Endometrial microvascular endothelial cells (primary cell): ENCODE results near the gene LRRFIP2. TPM values are rescaled to one million over a fixed set of nuclear protein-coding genes. Genes with fewer than 3 reads are reported as not detected.
"Not testable (repeated sequence)": the region's sequence is repeated elsewhere in the genome, so short reads cannot be mapped to it uniquely, and the experiment has no call there.

Source experiments
- in situ Hi-C: cut with HindIII; loops from 2 replicates; pipeline ENCODE4 v1.10.0; 2017; ENCODE audit warnings: low sequenced_read_pairs, low pct_unique_long_range_greater_than_20kb; ENCODE audit errors: inconsistent ontology term
- total RNA-seq: library from RNA; depleted of rRNA; stranded (reverse); fragments of >200 nt; gene quantifications from one replicate; pipeline ENCODE4 v1.2.3, GENCODE V29; 2015; ENCODE audit errors: inconsistent ontology term

LRRFIP2 gene
- total RNA-seq, 1 donor from 2014 or later, result 47.3 TPM

DNA sequence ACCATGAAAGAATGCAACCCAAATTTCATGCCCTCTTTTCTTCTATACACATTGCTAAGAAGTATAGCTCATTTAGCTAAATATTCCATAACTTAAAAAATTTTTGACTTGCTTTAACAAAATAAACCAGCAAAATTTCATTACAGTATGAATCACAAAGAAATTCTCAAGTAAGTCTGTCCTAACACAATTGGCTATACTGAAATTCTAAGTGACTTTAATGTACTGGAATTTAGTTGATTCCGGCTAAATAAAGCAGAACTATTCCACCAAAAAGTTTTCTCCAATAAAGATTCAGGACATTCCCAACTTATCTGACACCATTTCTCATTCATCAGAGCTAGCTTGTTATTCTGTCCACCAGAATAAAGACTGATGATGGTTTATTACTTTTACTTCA is 23.8 kb downstream of the LRRFIP2 start:
- in situ Hi-C loops, result no loop called here

DNA sequence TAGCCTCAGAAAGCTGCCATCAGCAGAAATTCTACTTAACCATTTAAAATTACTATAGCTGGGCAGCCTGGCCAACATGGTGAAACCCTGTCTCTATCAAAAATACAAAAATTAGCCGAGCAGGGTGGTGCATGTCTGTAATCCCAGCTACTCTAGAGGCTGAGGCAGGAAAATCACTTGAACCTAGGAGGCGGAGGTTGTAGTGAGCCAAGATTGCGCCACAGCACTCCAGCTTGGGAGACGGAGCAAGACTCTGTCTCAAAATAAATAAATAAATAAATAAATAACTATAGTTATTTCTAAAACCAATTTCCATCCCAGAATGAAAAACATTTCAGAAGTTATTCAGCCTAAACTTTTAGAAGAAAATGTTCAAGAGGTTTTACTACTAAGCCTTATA is 25.1 kb downstream of the LRRFIP2 start:
- in situ Hi-C loops, result no loop called here

DNA sequence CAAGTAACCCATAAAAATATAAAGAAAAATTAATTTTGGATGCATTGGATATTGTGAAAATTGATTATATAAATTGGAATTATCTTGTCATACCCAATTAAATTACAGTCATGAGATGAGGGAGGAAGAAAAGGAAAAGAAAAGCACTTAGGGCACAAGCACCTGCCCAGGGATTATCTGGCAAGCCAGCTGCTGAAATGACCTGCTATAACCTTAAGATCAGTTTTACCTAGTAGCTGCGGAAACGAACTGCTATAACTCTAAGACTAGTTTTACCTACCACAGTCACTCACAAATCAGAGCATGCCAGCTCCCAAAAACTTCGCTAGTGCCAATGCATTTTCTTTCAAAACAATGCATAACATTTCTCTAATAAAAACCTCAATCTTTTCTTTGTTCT is 26.2 kb downstream of the LRRFIP2 start:
- in situ Hi-C loops, result no loop called here

DNA sequence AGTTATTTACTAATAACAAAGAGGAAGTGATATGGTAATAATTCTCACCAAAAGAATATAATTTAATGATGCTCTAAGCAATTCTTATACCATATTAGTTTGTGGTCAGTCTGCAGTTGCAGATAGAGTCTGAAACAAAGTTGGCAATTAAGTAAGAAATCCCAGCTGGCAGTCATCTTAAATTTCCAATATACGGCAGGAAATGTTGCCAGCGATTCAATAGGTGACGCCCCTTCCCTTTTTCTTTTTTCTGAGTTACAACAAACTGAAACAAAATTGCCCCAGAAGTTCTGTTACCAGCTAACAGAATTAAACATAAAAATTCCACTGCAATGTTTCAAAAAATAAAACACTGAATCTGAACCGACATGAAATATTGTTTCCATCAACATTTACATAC is 26.7 kb downstream of the LRRFIP2 start:
- in situ Hi-C loops, result no loop called here

DNA sequence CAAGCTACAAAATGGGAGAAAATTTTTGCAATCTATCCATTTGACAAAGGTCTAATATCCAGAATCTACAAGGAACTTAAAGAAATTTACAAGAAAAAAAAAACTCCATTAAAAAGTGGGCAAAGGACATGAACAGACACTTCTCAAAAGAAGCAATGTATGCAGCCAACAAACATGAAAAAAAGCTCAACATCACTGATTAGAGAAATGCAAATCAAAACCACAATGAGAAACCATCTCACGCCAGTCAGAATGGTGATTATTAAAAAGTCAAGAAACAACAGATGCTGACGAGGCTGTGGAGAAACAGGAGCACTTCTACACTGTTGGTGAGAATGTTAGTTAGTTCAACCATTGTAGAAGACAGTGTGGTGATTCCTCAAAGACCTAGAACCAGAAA is 27.5 kb downstream of the LRRFIP2 start:
- in situ Hi-C loops, result not testable (repeated sequence)

DNA sequence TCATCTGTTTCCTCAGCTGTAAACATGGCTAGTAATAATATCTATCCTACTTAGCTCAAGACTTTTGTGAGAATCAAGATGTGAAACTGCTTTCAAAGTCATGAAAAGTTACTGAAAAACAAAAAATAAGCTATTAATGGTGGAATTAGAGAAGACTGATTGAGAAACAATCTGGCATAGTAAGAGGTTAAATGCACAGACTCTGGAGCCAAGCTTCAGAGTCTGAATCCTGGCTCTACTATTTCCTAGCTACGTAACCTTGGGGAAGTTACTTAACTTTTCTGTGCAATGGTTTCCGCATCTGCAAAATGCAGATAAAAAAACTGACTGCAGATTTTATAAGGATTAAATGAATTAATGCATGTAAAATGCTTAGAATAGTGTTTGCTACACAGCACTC is 28.8 kb downstream of the LRRFIP2 start:
- in situ Hi-C loops, result no loop called here

DNA sequence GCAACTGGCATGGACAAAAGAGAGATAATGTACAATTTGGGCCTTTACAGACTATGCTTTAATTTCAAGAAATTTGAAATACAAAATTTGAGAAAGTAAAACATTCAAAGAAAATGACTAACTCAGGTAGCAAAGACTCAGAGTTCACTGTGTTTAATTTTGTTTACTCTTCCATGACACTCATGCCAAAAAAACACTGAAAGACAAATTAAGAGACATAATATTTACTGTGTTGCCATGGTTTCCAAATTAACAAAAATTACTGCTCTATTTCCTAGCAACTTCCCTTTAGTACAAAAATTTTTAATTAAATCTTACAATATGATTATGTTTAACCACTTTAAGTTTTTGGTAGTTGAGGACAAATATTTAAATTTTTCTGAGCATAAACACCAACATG is 29.6 kb downstream of the LRRFIP2 start:
- in situ Hi-C loops, result no loop called here

DNA sequence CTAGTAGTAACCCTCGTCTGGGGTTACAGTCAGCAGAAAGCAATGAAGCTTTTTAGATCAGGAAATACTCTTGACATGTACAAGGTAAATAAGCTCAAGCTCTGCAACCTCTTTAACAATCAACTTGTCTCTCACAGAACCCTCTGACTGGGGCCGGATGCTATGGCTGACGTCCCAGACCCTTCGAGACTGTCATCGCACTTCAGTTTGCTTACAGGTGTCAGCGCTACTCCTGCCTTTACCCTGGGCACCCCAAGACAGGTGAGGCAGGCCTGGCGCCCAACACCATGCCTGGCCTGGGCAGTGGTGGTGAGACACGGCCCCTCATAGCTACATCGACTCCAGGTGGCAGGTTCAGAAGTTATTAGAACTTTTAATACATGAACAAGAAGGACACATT is 30.6 kb downstream of the LRRFIP2 start:
- in situ Hi-C loops, result no loop called here

DNA sequence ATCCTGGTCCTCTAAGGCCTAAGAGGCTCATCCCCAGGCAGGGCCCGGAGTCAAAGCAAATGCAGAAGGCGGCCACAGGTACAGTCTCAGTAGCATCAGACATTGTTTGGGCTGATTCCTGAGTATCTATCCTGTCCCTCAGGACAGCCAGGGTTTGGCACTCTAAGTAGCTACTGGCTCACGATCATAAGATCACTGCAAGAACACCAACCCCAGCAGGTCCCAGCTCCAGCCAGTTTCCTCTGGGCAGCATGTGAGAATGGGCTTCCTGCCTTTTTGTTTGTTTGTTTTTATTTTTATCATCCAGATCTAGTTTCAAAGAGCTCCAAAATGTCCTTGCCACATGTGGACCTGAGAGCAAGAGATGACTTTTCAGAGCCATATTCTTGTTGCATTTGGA is 32.7 kb downstream of the LRRFIP2 start:
- in situ Hi-C loops, result no loop called here

DNA sequence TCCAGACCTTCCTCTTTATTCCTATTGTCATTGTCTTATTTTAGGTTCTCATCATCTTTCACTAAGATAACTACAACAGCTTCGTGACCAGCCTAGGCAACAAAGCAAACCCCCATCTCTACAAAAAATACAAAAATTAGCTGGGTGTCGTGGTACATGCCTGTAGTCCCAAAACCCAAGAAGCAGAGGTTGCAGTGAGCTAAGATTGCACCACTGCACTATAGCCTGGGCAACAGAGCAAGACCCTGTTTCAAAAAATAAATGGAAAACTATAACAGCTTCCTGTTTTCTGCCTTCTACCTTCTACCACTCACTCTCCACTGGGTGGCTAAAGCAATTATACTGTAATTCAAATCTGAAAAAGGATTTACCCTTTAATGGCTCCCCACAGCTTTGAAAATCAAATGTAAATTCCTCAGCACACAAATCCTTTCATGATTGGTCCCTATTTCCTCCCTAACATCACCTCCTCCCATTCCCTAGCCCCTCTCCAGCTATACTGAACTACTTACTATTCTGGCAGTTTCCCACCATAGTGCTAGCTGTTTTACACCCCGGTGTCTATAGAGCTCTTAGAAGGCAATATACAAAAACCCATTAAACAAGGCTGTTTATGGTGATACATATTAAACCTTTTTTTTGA is 33.4 kb downstream of the LRRFIP2 start:
- in situ Hi-C loops, result no loop called here

DNA sequence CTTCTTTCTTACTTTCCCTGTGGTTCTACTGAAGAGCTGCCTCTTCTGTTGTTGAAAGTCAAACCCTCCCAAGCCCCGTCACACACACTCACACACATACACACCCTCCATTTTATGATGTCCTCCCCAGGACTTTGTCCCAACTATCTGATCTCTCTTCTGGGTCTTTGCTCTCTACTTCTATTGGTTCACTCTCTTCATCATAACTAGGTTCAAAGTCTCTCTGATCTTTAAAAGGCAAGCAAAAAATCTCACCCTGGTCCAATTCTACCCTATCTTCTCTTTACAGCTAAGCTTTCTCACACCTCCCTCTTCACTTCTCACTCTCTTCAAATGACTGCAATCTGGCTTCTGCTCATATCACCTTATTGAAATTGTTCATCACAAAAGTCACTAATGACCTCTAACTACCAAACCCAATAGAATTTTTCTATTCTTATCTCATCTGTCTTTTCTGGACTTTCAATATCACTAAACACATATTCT is 34.8 kb downstream of the LRRFIP2 start:
- in situ Hi-C loops, result no loop called here

DNA sequence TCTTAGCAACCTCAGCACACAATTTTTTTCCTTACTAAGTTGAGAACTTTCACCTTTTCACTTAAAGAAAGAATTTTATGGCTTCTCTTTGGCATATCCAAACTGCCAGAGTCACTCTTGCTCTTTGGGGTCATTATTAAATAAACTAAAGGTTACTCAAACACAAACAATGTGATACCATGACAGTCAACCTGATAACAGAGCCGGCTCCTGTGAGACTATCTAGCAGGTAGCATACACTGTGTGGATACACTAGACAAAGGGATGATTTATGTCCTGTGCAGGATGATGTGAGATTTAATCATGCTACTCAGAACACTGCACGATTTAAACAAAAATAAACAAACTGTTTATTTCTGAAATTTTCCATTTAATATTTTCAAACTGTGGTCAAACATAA is 35.6 kb downstream of the LRRFIP2 start:
- in situ Hi-C loops, result no loop called here

DNA sequence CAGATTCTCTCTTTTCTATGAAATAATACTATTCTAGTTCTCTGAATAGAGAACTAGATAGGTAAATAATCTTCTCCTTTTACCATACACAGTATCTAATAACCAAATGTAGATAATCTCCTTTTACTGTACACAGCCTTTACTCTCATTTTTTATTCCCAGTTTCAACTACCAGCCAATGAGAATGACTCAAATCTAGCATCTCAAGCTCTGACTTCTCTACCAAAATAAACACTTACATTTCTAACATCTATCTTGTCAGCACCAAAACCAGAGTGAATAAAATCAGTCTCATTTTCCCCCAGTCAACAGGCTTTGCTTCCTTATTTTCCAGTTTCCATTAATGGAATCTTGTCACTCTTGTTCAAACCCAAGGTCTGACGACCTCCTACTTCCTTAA is 36.9 kb downstream of the LRRFIP2 start:
- in situ Hi-C loops, result no loop called here

DNA sequence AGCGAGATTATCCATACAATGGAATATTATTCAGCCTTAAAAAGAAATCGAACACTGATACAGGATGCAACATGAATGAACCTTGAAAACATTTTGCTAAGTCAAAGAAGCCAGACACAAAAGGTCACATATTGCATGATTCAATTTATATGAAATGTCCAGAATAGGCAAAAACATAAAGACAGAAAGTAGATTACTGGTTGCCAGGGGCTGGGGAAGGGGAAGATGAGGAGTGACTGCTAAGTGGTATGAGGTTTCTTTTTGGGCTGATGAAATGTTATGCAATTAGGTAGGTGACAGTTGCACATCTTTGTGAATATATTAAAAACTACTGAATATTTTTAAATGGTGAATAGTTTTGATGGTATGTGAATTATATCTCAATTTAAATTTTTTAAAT is 38.3 kb downstream of the LRRFIP2 start:
- in situ Hi-C loops, result no loop called here

DNA sequence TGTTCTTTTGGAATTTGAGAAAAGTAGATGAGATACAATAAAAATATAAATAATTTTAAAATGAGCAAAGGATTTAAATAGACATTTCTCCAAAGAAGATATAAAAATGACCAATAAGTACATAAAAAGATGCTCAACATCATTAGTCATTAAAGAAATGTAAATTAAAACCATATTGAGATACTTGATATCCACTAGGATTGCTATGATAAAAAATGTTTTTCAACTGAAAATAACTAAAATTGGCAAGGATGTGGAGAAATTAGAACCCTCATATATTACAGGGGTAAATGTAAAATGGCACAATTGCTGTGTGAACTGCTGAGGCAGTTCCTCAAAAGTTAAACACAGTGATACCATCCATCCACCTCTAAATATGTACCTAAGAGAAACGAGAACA is 38.8 kb downstream of the LRRFIP2 start:
- in situ Hi-C loops, result no loop called here

DNA sequence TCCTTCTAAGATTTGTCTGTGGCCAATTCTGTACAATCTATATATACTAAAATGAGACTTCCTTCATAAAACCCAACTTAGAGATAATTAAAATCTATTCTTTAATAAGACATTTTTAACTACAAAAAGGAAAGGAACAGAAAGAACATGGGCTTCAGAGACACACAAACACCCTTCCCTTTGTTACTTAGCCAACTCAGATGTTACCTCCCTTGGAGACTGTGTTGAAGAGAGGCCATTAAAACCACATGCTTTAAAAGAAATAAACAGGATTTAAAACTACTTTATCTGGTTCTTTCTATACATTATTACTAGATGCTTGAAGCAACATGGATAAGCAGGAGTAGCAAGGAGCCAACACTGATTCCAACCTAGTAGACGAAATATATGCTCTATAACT is 42.0 kb downstream of the LRRFIP2 start:
- in situ Hi-C loops, result no loop called here

DNA sequence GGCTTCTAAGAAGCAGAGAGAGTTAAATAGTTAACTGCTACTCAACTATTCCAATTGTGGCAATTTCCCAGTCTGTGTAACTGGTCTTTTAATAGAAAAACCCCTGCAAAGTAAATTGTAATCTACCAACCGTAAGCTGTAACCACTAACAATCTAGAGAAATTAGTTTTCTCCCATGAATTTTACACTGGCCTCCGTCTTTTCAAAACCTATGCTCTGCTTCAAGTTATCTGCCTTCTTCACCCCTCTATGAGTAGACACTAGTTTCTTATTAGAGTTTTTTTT is 42.6 kb downstream of the LRRFIP2 start:
- in situ Hi-C loops, result no loop called here

DNA sequence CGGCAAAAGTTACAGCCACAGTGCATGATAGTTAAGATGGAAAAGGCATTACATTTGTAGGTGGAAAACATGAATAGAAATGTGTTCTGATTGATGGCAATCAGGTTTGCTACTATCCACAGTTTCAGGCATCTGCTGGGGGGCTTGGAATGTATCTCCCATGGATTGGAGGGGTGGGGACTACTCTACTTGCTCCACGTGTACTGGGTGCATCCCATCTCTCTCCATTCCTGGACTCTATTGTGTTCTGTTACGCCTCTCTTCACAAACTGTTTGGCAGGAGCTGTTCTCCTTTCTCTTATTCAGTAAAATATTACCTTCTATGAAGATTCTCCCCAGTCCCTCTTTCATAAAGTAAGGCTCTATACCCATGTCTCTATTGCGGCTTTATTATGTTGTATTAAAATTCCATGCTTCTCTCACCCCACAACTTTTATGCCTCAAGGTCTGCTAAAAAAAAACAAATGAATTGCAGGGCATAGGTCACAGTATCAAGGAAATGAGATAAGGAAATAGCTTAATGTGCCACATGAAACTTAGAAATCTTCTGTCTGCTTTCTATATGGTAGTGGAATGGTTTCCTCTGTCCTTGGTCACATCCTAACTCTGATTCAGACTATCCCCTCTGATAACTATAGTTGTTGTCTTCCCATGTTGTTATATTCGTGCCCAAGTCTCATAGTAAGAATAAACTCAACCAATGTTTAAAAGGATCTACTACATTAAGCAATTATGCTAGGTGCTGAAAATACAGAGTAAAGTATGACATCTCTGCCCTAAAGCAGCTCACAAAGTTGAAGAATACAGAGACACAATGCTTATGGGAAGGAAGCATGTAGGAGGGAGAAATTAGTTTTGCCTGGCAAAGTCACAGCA is 43.2 kb downstream of the LRRFIP2 start:
- in situ Hi-C loops, result no loop called here

DNA sequence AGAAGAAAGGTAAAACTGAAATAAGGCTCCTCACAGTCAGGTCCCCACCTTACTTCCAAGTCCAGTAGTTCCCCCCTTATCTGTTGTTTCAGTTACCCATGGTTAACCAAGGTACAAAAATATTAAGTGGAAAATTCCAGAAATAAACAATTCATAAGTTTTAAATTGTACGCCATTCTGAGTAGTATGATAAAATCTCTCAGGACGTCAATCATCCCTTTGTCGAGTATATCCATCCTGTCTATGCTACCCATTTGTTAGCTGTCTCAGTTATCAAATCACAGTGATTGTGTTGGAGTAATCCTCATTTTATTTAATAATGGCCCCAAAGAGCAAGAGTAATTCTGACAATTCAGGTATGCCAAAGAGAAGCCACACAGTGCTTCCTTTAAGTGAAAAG is 43.9 kb downstream of the LRRFIP2 start:
- in situ Hi-C loops, result no loop called here

DNA sequence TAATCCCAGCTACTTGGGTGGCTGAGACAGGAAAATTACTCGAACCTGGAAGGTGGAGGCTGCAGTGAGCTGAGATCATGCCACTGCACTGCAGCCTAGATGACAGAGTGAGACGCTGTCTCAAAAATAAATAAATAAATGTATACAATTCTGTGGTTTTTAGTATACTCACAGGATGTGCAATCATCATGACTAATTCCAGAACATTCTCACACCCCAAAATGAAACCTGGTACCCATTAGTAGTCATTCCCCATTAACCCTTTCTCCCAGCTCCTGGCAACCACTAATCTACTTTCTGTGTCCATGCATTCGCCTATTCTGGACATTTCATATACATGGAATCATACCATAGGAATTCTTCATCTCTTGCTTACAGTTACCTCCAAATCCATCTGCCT is 44.5 kb downstream of the LRRFIP2 start:
- in situ Hi-C loops, result no loop called here

DNA sequence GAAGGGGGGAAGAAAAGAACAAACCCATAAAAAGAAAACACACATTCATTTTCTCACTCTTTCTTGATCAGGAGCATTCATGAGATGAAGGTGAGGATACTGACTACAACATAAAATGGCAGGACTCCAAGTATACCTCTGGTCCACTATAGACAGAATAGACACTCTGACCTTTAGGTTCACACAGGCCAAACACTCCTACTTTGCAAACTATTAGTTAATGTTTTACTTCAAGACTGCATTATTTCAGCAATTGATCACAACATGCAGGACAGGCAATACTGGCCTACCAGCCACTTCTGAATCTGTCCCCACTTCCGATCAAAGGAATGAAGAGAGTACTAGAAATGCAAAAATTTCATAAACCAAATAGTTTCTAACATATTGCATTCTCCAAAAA is 47.0 kb downstream of the LRRFIP2 start:
- in situ Hi-C loops, result no loop called here
